ENCODE data around the gene RERE.

RERE gene

GRCh38 chr1:8406960-8407359 lies 410.5 kb downstream of the RERE start:
- no peak for DNase-seq (ENCODE audit: extremely low read depth, low read depth)
- no peak for TF ChIP-seq CTCF (IDR thresholded peaks at IDR 0.05; ENCODE audit: low read depth, low read length)

DNA sequence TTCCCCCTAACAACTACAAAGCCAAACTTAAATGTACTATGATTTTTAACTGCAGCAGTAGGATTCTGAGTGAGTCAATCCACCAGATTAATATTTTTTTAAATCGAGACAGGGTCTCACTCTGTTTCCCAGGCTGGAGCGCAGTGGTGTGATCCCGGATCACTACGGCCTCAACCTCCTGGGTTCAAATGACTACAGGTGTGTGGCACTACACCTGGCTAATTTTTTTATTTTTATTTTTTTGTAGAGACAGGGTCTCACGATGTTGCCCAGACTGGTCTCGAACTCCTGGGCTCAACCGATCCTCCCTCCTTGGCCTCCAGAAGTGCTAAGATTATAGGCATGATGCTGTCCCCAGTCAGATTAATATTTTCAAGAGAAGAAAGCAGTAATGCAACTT lies 411.4 kb downstream of the RERE start:
- DNase-seq (ENCODE audit: extremely low read depth, low read depth), result no peak
- TF ChIP-seq CTCF (IDR thresholded peaks at IDR 0.05; ENCODE audit: low read depth, low read length), result no peak

DNA sequence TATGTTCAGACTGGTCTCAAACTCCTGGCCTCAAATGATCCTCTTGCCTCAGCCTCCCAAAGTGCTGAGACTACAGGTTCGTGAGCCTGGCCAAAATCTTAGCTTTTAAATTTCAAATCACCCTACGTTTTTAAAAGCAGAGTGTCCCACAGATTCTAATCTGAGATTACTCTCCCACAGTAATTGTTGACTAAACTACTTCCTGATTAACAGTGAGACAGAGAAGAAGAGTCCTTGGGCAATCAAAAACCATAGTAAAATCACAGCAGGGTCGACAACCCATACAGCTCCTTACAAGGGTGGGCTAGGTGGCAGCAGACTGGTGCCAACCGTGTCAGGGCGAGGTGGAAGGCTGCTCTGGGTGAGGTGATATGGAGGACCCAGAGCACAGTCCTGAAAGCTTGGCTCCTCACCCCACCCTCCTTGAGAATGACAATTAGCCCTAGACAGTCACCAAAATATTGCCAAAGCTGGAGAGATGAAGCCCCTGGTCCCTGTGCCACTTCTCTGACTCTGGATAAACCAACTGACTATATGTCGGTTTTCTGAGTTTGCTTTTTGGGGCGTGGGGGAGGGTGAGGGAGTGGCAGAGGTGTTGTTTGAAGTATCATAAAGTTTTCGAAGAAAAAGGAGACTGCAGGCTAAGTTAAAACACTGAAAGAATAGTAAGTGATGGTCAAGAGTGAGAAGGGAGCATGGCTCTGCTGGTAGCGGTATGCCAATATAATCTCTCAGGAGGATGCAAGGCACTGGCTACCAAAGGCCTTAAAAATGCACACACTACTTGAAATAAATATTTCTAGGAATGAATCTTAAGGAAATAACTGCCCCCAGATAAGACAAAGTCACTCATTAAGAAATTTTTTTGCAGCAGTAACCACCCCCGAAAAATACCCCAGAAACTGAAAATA lies 412.7 kb downstream of the RERE start:
- no peak for DNase-seq (ENCODE audit: extremely low read depth, low read depth)
- TF ChIP-seq CTCF (IDR thresholded peaks at IDR 0.05; ENCODE audit: low read depth, low read length), result no peak

DNA sequence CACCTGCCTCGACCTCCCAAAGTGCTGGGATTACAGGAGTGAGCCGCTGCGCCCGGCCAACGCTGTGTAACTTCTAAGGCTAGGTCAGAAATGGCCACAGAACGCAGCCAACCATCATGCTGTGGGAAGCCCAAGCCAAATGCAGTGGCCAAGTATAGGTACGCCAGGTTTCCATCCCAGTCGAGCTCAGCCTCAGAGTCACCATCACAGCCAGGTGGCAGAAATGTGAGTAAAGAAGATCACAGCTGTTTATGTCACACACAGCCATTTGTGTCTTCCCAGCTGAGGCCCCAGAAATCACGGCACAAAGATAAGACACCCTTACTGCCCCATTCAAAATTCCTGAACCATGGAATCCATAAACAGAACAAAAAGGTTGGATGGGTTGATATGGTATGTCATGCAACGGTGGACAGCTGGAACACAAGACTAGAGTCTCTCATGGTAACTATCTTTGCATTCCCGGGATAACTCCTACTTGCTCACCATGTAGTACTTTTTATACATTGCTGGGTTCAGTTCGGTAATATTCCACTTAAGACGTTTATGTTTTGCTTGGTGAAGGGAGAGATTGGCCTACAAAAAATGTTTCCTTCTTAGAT lies 415.2 kb downstream of the RERE start:
- TF ChIP-seq CTCF (IDR thresholded peaks at IDR 0.05; ENCODE audit: low read depth, low read length), result no peak

GRCh38 chr1:8398677-8399076 lies 418.8 kb downstream of the RERE start:
- DNase-seq (ENCODE audit: extremely low read depth, low read depth), result no peak
- no peak for TF ChIP-seq CTCF (IDR thresholded peaks at IDR 0.05; ENCODE audit: low read depth, low read length)

More for the DNA sequence above, 415.2 kb downstream of the RERE start:
- no peak for DNase-seq (ENCODE audit: extremely low read depth, low read depth)

- TF ChIP-seq CTCF (IDR thresholded peaks at IDR 0.05; ENCODE audit: low read depth, low read length), result no peak
- no peak for DNase-seq (ENCODE audit: extremely low read depth, low read depth)
Measured at GRCh38 chr1:8398086-8398485, 419.4 kb downstream of the RERE start.

DNA sequence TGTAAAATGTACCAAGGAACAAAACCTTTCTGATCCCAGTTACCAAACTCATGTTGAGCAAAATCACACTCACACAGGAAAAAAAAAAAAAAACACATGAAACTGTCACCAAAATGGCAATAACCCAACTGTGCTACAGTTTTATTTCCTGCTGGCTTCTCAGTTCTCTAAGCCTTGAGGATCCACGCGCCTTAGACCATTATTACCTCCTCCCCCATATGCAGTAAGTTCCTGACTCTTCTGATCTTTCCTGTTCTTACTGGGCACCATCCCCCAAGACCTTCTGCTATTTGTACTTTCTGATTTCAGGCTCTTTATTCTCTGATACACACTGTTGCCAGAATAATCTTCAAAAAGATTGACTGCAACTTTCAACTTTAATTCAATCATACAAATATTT lies 419.9 kb downstream of the RERE start:
- TF ChIP-seq CTCF (IDR thresholded peaks at IDR 0.05; ENCODE audit: low read depth, low read length), result no peak

More for the DNA sequence above, 419.9 kb downstream of the RERE start:
- no peak for DNase-seq (ENCODE audit: extremely low read depth, low read depth)
